Measurements from ENCODE around the gene DNAH10.

DNA sequence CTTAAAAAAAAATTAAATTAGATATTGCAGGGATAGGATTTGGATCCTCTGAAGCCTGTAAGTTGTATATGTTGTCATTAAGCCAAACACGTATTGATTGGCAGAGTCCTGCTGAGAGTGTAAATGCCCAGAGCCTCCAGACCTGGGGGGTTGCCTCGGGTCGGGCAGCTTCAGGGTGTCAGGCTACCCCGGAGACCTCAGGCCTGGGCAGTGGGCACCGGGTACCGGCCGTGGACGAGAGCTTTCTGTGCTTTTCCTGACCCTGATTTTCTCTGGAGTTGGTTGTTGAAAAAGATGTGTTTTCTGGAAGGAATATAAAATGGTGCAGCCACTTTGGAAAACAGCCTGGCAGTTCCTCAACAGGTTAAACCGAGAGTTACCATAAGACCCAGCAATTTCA, 96.1 kb downstream of the DNAH10 start:
- TF ChIP-seq YY1 (tag by site-specific recombination; IDR thresholded peaks at IDR 0.05) (no peak), CTCF (tag by site-specific recombination; IDR thresholded peaks at IDR 0.05) (no peak), ZFP41 (tag by site-specific recombination; IDR thresholded peaks at IDR 0.05; ENCODE audit: borderline replicate concordance) (no peak), ZNF211 (tag by site-specific recombination; IDR thresholded peaks at IDR 0.05; ENCODE audit: low read depth) (no peak), ZBTB1 (tag by site-specific recombination; IDR thresholded peaks at IDR 0.05) (no peak), PRDM10 (tag by site-specific recombination; IDR thresholded peaks at IDR 0.05) (no peak), ZNF701 (tag by site-specific recombination; IDR thresholded peaks at IDR 0.05) (no peak), ZFP3 (tag by site-specific recombination; IDR thresholded peaks at IDR 0.05; ENCODE audit: low read depth) (no peak), GLIS1 (tag by site-specific recombination; IDR thresholded peaks at IDR 0.05) (no peak), ZNF555 (tag by site-specific recombination; conservative IDR thresholded peaks at IDR 0.05) (no peak), SALL2 (tag by site-specific recombination; IDR thresholded peaks at IDR 0.05; ENCODE audit: borderline replicate concordance) (no peak)
- TF ChIP-seq, protein P1, sequence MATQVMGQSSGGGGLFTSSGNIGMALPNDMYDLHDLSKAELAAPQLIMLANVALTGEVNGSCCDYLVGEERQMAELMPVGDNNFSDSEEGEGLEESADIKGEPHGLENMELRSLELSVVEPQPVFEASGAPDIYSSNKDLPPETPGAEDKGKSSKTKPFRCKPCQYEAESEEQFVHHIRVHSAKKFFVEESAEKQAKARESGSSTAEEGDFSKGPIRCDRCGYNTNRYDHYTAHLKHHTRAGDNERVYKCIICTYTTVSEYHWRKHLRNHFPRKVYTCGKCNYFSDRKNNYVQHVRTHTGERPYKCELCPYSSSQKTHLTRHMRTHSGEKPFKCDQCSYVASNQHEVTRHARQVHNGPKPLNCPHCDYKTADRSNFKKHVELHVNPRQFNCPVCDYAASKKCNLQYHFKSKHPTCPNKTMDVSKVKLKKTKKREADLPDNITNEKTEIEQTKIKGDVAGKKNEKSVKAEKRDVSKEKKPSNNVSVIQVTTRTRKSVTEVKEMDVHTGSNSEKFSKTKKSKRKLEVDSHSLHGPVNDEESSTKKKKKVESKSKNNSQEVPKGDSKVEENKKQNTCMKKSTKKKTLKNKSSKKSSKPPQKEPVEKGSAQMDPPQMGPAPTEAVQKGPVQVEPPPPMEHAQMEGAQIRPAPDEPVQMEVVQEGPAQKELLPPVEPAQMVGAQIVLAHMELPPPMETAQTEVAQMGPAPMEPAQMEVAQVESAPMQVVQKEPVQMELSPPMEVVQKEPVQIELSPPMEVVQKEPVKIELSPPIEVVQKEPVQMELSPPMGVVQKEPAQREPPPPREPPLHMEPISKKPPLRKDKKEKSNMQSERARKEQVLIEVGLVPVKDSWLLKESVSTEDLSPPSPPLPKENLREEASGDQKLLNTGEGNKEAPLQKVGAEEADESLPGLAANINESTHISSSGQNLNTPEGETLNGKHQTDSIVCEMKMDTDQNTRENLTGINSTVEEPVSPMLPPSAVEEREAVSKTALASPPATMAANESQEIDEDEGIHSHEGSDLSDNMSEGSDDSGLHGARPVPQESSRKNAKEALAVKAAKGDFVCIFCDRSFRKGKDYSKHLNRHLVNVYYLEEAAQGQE (tag by site-specific recombination; IDR thresholded peaks at IDR 0.05): no peak
- TF ChIP-seq, protein P2, sequence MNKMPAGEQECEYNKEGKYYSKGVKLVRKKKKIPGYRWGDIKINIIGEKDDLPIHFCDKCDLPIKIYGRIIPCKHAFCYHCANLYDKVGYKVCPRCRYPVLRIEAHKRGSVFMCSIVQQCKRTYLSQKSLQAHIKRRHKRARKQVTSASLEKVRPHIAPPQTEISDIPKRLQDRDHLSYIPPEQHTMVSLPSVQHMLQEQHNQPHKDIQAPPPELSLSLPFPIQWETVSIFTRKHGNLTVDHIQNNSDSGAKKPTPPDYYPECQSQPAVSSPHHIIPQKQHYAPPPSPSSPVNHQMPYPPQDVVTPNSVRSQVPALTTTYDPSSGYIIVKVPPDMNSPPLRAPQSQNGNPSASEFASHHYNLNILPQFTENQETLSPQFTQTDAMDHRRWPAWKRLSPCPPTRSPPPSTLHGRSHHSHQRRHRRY (tag by site-specific recombination; IDR thresholded peaks at IDR 0.05): no peak
- TF ChIP-seq, protein P3, sequence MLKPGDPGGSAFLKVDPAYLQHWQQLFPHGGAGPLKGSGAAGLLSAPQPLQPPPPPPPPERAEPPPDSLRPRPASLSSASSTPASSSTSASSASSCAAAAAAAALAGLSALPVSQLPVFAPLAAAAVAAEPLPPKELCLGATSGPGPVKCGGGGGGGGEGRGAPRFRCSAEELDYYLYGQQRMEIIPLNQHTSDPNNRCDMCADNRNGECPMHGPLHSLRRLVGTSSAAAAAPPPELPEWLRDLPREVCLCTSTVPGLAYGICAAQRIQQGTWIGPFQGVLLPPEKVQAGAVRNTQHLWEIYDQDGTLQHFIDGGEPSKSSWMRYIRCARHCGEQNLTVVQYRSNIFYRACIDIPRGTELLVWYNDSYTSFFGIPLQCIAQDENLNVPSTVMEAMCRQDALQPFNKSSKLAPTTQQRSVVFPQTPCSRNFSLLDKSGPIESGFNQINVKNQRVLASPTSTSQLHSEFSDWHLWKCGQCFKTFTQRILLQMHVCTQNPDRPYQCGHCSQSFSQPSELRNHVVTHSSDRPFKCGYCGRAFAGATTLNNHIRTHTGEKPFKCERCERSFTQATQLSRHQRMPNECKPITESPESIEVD (tag by site-specific recombination; IDR thresholded peaks at IDR 0.05): no peak
